ENCODE data around the gene RASGEF1B. TPM values are rescaled to one million over a fixed set of nuclear protein-coding genes. Genes with fewer than 3 reads are reported as not detected.
A peak's percentile ranks its signal among the peaks of the same experiment; 100 is the strongest.

The RASGEF1B gene
- 20.2 TPM for polyA plus RNA-seq (2013)

DNA sequence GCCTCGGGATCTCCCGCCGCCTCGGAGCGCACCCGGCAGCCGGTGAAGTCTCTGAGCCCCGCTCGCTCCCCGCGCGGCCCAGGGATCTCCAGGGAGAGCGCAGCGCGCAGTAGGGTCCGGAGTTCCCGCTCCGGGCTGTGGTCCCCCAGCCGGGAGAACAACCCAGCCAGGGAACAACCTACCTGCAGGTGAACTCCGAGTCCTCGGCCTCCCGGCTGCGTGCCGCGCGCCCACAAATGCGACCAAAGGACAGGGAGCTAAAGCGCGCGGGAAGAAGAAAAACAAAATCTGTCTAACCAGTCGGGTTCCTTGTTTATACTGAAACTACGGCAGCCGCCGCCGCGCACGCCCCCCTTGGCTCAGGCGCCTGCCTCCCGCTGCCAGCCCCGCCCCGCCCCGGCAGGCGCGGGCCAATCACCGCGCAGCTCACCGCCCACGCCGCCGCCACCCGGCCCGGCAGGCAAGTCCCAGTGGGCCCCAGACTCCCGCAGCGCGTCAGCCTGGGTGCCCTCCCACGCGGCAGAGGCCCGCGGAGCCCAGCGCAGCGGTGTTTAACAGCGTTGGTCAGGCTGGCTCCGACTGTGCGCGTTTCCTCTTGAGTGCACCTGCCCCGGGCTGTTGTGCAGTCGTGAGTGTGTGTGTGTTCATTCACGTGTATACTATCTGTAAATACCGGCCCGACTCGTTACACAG is at the start of gene RASGEF1B:
TSS of gene RASGEF1B (minus strand) at position 320 of the 693 bp plus-strand sequence. CDS start 12,399 bp downstream, outside the sequence.
- WGBS (ENCODE audit: insufficient coverage), result under 1% methylated on average over 37 of the region's 71 CpGs
- H3K27ac ChIP-seq (ENCODE audit: insufficient read depth in 1 of 2, low read depth in 1 of 2, low read length in 2 of 2, poor library complexity in 1 of 2, severe bottlenecking in 2 of 2), result peak within 1 kb of the TSS; percentile 86 to 94
- POLR2A ChIA-PET, result interaction anchor here (0.6 to 2.5 kb wide), 12 partner anchors 9 to 654 kb away, joined by 3 to 16 read pairs (median 4); no protein-coding TSS in a partner anchor

DNA sequence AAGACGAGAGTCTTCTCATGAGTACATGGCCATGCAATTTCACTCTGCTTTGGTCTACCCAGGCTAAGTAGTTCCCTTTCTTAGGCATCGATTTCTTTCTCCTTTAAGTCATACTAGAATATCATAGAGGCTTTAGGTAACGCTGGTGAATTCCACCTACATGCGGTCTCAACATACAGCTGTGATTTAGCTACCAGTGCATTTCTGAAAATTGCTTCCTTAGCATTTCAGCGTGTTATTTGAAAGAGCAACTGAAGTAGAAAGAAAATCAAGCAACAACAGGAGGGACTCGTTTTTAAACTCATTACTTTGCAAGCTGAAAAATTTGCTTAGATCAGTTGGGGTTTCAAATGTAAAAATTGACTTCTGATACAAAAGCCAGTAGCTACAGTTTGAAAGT is 48.1 kb upstream of the RASGEF1B start:
- Histone ChIP-seq H3K27ac (ENCODE audit: insufficient read depth in 1 of 2, low read depth in 1 of 2, low read length in 2 of 2, poor library complexity in 1 of 2, severe bottlenecking in 2 of 2) (no peak overlapping the region), H3K4me3 (ENCODE audit: control insufficient read depth in 1 of 7, extremely low read depth in 1 of 7, insufficient read depth in 4 of 7, low read depth in 2 of 7, low read length in 6 of 7) (no peak overlapping the region), H3K27me3 (replicated peaks in 2 of 5; ENCODE audit: control insufficient read depth in 4 of 5, insufficient read depth in 5 of 5, low read length in 4 of 5) (no peaks in the 10 kb centered on the region), H3K9me3 (ENCODE audit: control extremely low read depth in 1 of 5, control insufficient read depth in 4 of 5, insufficient read depth in 2 of 5, low read depth in 1 of 5, low read length in 4 of 5) (no peaks in the 10 kb centered on the region), H3K36me3 (ENCODE audit: control insufficient read depth in 4 of 4, insufficient read depth in 4 of 4, low read length in 3 of 4) (no peaks in the 10 kb centered on the region), H3K4me1 (ENCODE audit: control extremely low read depth in 1 of 4, control insufficient read depth in 4 of 4, insufficient read depth in 4 of 4, low read length in 3 of 4) (peaks cover 9 to 39% (median 22%) of the 10 kb centered on the region in 4 experiments)
- DNase-seq, result no peak
- ChIA-PET POLR2A (no interaction called here), CTCF (interaction anchor here (0.8 to 1.7 kb wide), 6 partner anchors 9 to 84 kb away, joined by 3 to 8 read pairs (median 4); partner anchors contain the start of gene RASGEF1B)
- 75% methylated on average over 5 of the region's 6 CpGs for WGBS (ENCODE audit: insufficient coverage)

More for the DNA sequence above, at the start of gene RASGEF1B:
- H3K27me3 ChIP-seq (replicated peaks in 2 of 5; ENCODE audit: control insufficient read depth in 4 of 5, insufficient read depth in 5 of 5, low read length in 4 of 5), result no peaks in the 10 kb centered on the region
- peaks cover 0 to 8% (median 0%) of the 10 kb centered on the region in 5 experiments for H3K9me3 ChIP-seq (ENCODE audit: control extremely low read depth in 1 of 5, control insufficient read depth in 4 of 5, insufficient read depth in 2 of 5, low read depth in 1 of 5, low read length in 4 of 5)
- peaks cover 24 to 46% (median 29%) of the 10 kb centered on the region in 4 experiments for H3K4me1 ChIP-seq (ENCODE audit: control extremely low read depth in 1 of 4, control insufficient read depth in 4 of 4, insufficient read depth in 4 of 4, low read length in 3 of 4)
- peak within 1 kb of the TSS; percentile 75 to 97 (median 93) for H3K4me3 ChIP-seq (ENCODE audit: control insufficient read depth in 1 of 7, extremely low read depth in 1 of 7, insufficient read depth in 4 of 7, low read depth in 2 of 7, low read length in 6 of 7)
- DNase-seq, result peak; percentile 92 to 97 (median 96)
- CTCF ChIA-PET, result interaction anchor here (0.7 to 4.2 kb wide), 20 partner anchors 10 to 275 kb away, joined by 3 to 19 read pairs (median 6); no protein-coding TSS in a partner anchor
- H3K36me3 ChIP-seq (ENCODE audit: control insufficient read depth in 4 of 4, insufficient read depth in 4 of 4, low read length in 3 of 4), result no peaks in the 10 kb centered on the region

DNA sequence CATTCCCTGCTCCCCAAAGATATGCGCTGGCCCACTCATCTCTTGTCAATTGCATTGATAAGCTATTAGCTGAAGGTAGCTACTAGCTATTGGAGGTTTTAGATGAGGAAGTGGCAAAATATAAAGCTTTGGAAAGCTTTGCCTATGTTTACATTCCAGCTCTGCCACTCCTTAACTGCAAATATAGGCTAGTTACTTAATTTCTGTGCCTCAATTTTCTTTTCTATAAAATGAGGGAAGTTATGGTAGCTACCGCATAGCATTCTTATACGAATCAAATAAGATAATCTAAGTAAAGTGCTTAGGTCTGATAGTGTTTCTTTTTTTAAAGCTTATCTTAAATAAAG is 47.7 kb upstream of the RASGEF1B start:
- POLR2A ChIA-PET, result no interaction called here
- H3K27ac ChIP-seq (ENCODE audit: insufficient read depth in 1 of 2, low read depth in 1 of 2, low read length in 2 of 2, poor library complexity in 1 of 2, severe bottlenecking in 2 of 2), result no peak overlapping the region
- H3K4me1 ChIP-seq (ENCODE audit: control extremely low read depth in 1 of 4, control insufficient read depth in 4 of 4, insufficient read depth in 4 of 4, low read length in 3 of 4), result peaks cover 9 to 39% (median 22%) of the 10 kb centered on the region in 4 experiments
- CTCF ChIA-PET, result interaction anchor here (0.8 to 1.7 kb wide), 6 partner anchors 8 to 84 kb away, joined by 3 to 8 read pairs (median 4); partner anchors contain the start of gene RASGEF1B
- H3K27me3 ChIP-seq (replicated peaks in 2 of 5; ENCODE audit: control insufficient read depth in 4 of 5, insufficient read depth in 5 of 5, low read length in 4 of 5), result no peaks in the 10 kb centered on the region
- H3K4me3 ChIP-seq (ENCODE audit: control insufficient read depth in 1 of 7, extremely low read depth in 1 of 7, insufficient read depth in 4 of 7, low read depth in 2 of 7, low read length in 6 of 7), result no peak overlapping the region
- no peaks in the 10 kb centered on the region for H3K36me3 ChIP-seq (ENCODE audit: control insufficient read depth in 4 of 4, insufficient read depth in 4 of 4, low read length in 3 of 4)
- WGBS (ENCODE audit: insufficient coverage), result no CpG with 5 or more reads among the region's 3 CpGs
- no peaks in the 10 kb centered on the region for H3K9me3 ChIP-seq (ENCODE audit: control extremely low read depth in 1 of 5, control insufficient read depth in 4 of 5, insufficient read depth in 2 of 5, low read depth in 1 of 5, low read length in 4 of 5)
- DNase-seq, result no peak

DNA sequence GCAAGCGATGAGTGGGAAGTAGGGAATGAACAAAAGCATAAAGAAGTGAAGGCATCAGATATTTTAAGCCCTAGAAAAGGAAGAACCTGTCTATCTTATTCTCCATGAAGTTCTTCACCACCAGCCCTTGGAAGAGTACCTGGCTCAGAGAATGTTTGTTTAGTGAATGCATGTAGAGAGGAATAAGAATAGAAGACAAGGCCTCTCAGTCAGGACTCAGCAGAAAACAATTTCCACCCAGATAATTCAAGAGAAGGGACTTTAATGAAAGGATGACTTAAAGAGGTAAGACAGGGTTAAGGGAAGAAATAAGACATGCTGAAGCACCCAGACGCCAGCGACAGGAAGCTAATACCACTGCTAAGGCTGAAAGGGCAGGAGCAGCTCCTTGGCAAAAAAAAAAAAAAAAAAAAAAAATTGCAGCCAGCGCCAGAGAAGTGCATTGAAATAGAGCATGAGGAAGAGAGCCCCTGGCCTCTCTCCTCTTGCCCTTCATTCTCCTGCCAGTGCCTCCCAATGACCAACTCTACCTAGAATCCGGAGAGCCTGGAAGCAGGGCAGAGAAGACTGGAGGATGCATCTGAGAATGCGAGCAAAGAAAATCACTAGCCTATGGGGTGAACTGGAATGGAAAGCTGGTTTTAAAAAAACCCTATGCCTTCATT is 47.2 kb upstream of the RASGEF1B start:
- Histone ChIP-seq H3K4me1 (ENCODE audit: control extremely low read depth in 1 of 4, control insufficient read depth in 4 of 4, insufficient read depth in 4 of 4, low read length in 3 of 4) (peaks cover 11 to 44% (median 24%) of the 10 kb centered on the region in 4 experiments), H3K9me3 (ENCODE audit: control extremely low read depth in 1 of 5, control insufficient read depth in 4 of 5, insufficient read depth in 2 of 5, low read depth in 1 of 5, low read length in 4 of 5) (no peaks in the 10 kb centered on the region), H3K27me3 (replicated peaks in 2 of 5; ENCODE audit: control insufficient read depth in 4 of 5, insufficient read depth in 5 of 5, low read length in 4 of 5) (no peaks in the 10 kb centered on the region), H3K27ac (ENCODE audit: insufficient read depth in 1 of 2, low read depth in 1 of 2, low read length in 2 of 2, poor library complexity in 1 of 2, severe bottlenecking in 2 of 2) (no peak overlapping the region), H3K4me3 (ENCODE audit: control insufficient read depth in 1 of 7, extremely low read depth in 1 of 7, insufficient read depth in 4 of 7, low read depth in 2 of 7, low read length in 6 of 7) (no peak overlapping the region), H3K36me3 (ENCODE audit: control insufficient read depth in 4 of 4, insufficient read depth in 4 of 4, low read length in 3 of 4) (no peaks in the 10 kb centered on the region)
- DNase-seq, result no peak
- 100% methylated on average over 2 of the region's 6 CpGs for WGBS (ENCODE audit: insufficient coverage)
- POLR2A ChIA-PET, result no interaction called here
- CTCF ChIA-PET, result interaction anchor here (1.0 to 1.7 kb wide), 5 partner anchors 8 to 53 kb away, joined by 4 to 8 read pairs (median 5); partner anchors contain the start of gene RASGEF1B

DNA sequence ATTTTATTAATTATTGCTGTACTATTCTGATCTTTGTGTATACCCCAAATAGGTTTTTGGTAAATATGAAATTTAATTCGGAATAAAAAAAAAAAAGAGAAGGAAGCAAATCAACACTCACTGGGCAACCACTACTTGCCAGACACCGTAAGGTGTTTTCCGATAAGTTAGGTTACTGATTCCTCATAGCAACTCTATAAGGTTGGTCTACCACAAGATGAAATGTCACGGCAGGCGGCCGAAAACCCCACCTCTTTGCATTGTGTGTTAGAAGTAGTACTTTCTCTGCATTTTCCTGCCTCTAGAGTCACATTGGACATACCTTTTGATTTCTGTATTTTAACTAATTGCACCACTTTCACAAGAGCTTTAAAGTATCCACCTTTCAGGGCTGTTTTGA is 44.5 kb upstream of the RASGEF1B start:
- peak; percentile 36 to 79 (median 75) for DNase-seq
- Histone ChIP-seq H3K27ac (ENCODE audit: insufficient read depth in 1 of 2, low read depth in 1 of 2, low read length in 2 of 2, poor library complexity in 1 of 2, severe bottlenecking in 2 of 2) (no peak overlapping the region), H3K27me3 (replicated peaks in 2 of 5; ENCODE audit: control insufficient read depth in 4 of 5, insufficient read depth in 5 of 5, low read length in 4 of 5) (no peaks in the 10 kb centered on the region), H3K9me3 (ENCODE audit: control extremely low read depth in 1 of 5, control insufficient read depth in 4 of 5, insufficient read depth in 2 of 5, low read depth in 1 of 5, low read length in 4 of 5) (no peaks in the 10 kb centered on the region), H3K36me3 (ENCODE audit: control insufficient read depth in 4 of 4, insufficient read depth in 4 of 4, low read length in 3 of 4) (no peaks in the 10 kb centered on the region), H3K4me1 (ENCODE audit: control extremely low read depth in 1 of 4, control insufficient read depth in 4 of 4, insufficient read depth in 4 of 4, low read length in 3 of 4) (peaks cover 22 to 71% (median 45%) of the 10 kb centered on the region in 4 experiments), H3K4me3 (ENCODE audit: control insufficient read depth in 1 of 7, extremely low read depth in 1 of 7, insufficient read depth in 4 of 7, low read depth in 2 of 7, low read length in 6 of 7) (peak overlapping the region in 1 of 7 experiments; percentile 8)
- POLR2A ChIA-PET, result no interaction called here
- CTCF ChIA-PET, result interaction anchor here (0.6 to 2.4 kb wide), 6 partner anchors 10 to 168 kb away, joined by 3 to 9 read pairs (median 4); partner anchors contain the start of gene RASGEF1B
- 61% methylated on average over 2 of the region's 6 CpGs for WGBS (ENCODE audit: insufficient coverage)

DNA sequence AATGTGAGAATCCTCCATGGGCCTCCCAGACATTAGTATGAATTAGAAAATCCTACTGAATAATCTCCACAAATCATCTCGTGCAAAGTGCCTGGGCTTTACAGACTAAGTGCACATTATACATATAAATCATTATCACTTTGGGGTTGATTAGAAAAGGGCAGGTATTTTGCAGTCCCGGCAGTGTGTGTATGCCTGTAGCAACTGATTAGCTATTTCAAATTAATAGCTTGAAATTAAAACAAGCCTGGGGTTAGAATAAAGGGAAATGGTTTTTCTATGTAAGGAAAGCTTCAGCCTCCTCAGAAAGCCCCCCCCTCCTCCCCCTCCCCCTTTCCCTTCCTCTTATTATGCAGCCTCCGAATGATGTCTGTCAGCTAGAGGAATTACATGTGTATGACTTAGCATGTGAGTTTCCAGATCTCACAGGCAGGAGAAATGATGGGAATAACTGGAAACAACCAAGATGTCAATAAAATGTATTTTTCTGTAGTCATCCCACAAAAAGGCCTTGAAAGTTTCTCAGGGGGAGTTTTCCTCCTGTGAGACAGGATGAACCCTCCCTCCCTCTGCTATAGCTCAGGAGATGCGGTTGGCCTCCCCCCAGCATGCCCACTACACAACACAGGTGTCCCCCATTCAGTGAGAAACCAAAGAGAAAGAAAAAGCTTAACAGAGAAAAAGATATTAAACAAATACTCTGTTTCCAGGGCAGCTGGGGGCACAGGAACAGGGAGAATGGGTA is 41.2 kb upstream of the RASGEF1B start:
- no CpG with 5 or more reads among the region's 4 CpGs for WGBS (ENCODE audit: insufficient coverage)
- CTCF ChIA-PET, result interaction anchor here (1.1 to 2.6 kb wide), 7 partner anchors 9 to 214 kb away, joined by 3 to 17 read pairs (median 6); partner anchors contain the start of gene RASGEF1B

More for the DNA sequence above, 41.2 kb upstream of the RASGEF1B start:
- Histone ChIP-seq H3K4me3 (ENCODE audit: control insufficient read depth in 1 of 7, extremely low read depth in 1 of 7, insufficient read depth in 4 of 7, low read depth in 2 of 7, low read length in 6 of 7) (peak overlapping the region in 3 of 7 experiments; percentile 21 to 59 (median 31)), H3K27me3 (replicated peaks in 2 of 5; ENCODE audit: control insufficient read depth in 4 of 5, insufficient read depth in 5 of 5, low read length in 4 of 5) (no peaks in the 10 kb centered on the region), H3K9me3 (ENCODE audit: control extremely low read depth in 1 of 5, control insufficient read depth in 4 of 5, insufficient read depth in 2 of 5, low read depth in 1 of 5, low read length in 4 of 5) (no peaks in the 10 kb centered on the region), H3K36me3 (ENCODE audit: control insufficient read depth in 4 of 4, insufficient read depth in 4 of 4, low read length in 3 of 4) (no peaks in the 10 kb centered on the region), H3K27ac (ENCODE audit: insufficient read depth in 1 of 2, low read depth in 1 of 2, low read length in 2 of 2, poor library complexity in 1 of 2, severe bottlenecking in 2 of 2) (peak overlapping the region; percentile 65 to 75), H3K4me1 (ENCODE audit: control extremely low read depth in 1 of 4, control insufficient read depth in 4 of 4, insufficient read depth in 4 of 4, low read length in 3 of 4) (peaks cover 33 to 80% (median 52%) of the 10 kb centered on the region in 4 experiments)
- POLR2A ChIA-PET, result interaction anchor here (1.1 to 1.7 kb wide), 3 partner anchors 16 to 45 kb away, joined by 3 to 10 read pairs (median 3); partner anchors contain the start of gene RASGEF1B
- DNase-seq, result peak; percentile 69 to 91 (median 89)

Measured in common myeloid progenitor, CD34-positive (primary cell).